ENCODE data around the gene C3orf18. TPM values are rescaled to one million over a fixed set of nuclear protein-coding genes. Genes with fewer than 3 reads are reported as not detected.

C3orf18 gene
- total RNA-seq, 3 donors from 2014 or later (not counting 1 experiment from before 2014, with no cell fraction given) = 7.5 to 15.3 (median 11.7) TPM

DNA sequence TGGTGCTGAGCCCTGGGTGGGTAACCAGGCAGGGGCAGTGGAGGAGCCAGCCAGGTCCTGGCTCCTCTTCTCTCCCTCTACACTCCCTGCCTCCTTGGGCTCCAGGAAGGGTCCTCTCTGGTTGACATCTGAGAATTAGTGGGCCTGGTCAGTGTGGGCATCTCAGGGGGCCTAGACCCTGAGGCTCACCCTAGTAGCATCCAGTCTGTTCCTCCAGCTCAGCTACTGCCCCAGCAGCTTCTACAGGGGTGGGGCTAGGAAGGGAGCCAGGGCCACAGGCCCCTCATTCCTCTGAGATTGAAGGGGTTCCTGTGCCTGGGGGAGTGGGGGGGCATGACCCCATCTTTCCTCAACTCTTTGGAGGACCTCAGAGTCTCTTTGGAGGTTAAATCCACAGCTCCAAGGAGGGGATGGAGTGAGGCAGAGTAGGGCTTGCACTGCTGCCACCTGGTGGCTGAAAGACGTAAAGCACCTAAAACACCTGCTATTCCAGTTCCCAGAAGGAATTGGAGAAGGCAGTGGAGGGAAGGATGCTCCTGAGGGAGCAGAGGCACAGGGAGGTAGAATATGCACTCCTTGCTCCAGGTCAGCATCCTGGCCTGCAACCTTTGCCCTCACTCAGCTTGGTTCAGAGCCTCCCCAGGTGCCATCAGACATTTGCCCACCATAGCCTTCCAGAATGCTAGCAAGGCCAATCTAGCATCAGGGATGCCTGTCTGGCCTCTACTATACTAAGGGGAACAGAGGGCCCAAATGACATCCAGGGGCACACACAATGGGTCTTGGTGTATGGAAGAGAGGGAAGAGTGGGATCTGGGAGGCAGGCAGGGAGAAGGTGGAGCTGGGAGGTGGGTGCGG, 25.1 kb downstream of the C3orf18 start:
- Mint-ChIP-seq H3K4me1 (peaks cover 15 to 41% of the 10 kb centered on the region in 2 donors), H3K27me3 (ENCODE audit: low read depth in 2 of 2) (peaks cover 3 to 11% of the 10 kb centered on the region in 2 donors), H3K27ac (no peak overlapping the region), H3K36me3 (no peaks in the 10 kb centered on the region), H3K9me3 (no peaks in the 10 kb centered on the region), H3K4me3 (no peak overlapping the region)
- Histone ChIP-seq H3K9me3 (ENCODE audit: control insufficient read depth, insufficient read depth, low read length) (no peaks in the 10 kb centered on the region), H3K4me1 (ENCODE audit: control insufficient read depth, insufficient read depth, low read length) (peaks cover 24% of the 10 kb centered on the region), H3K27me3 (ENCODE audit: control insufficient read depth, insufficient read depth, low read length) (no peaks in the 10 kb centered on the region), H3K4me3 (ENCODE audit: low read length) (no peak overlapping the region), H3K27ac (ENCODE audit: low read length) (no peak overlapping the region), H3K36me3 (ENCODE audit: control insufficient read depth, insufficient read depth, low read length) (no peaks in the 10 kb centered on the region)
- DNase-seq = peak; percentile 63 to 81
- 50% methylated on average over 2 of the region's 2 CpGs for WGBS (ENCODE audit: insufficient coverage)
- ATAC-seq = peak; percentile 51 to 86 (median 77)
- TF ChIP-seq, protein P1, sequence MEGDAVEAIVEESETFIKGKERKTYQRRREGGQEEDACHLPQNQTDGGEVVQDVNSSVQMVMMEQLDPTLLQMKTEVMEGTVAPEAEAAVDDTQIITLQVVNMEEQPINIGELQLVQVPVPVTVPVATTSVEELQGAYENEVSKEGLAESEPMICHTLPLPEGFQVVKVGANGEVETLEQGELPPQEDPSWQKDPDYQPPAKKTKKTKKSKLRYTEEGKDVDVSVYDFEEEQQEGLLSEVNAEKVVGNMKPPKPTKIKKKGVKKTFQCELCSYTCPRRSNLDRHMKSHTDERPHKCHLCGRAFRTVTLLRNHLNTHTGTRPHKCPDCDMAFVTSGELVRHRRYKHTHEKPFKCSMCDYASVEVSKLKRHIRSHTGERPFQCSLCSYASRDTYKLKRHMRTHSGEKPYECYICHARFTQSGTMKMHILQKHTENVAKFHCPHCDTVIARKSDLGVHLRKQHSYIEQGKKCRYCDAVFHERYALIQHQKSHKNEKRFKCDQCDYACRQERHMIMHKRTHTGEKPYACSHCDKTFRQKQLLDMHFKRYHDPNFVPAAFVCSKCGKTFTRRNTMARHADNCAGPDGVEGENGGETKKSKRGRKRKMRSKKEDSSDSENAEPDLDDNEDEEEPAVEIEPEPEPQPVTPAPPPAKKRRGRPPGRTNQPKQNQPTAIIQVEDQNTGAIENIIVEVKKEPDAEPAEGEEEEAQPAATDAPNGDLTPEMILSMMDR (IDR thresholded peaks at IDR 0.05) = peak; percentile 91
- intact Hi-C loops (cut with micrococcal nuclease) = loop anchor here (1.0 kb wide), 2 partner anchors 106 to 195 kb away; no protein-coding TSS in a partner anchor

GRCh38 chr3:50539356-50540286, 27.9 kb downstream of the C3orf18 start:
- WGBS (ENCODE audit: insufficient coverage) = 53% methylated on average over 17 of the region's 18 CpGs
- intact Hi-C loops (cut with micrococcal nuclease) = no loop called here
- H3K27me3 Mint-ChIP-seq (ENCODE audit: low read depth in 2 of 2) = peaks cover 12 to 16% of the 10 kb centered on the region in 2 donors
- TF ChIP-seq, protein P1 (IDR thresholded peaks at IDR 0.05) = no peak
- H3K4me3 Mint-ChIP-seq = no peak overlapping the region
- no peak for ATAC-seq
- Histone ChIP-seq H3K9me3 (ENCODE audit: control insufficient read depth, insufficient read depth, low read length) (no peaks in the 10 kb centered on the region), H3K4me3 (ENCODE audit: low read length) (no peak overlapping the region), H3K36me3 (ENCODE audit: control insufficient read depth, insufficient read depth, low read length) (no peaks in the 10 kb centered on the region), H3K27me3 (ENCODE audit: control insufficient read depth, insufficient read depth, low read length) (no peaks in the 10 kb centered on the region), H3K4me1 (ENCODE audit: control insufficient read depth, insufficient read depth, low read length) (peaks cover 10% of the 10 kb centered on the region), H3K27ac (ENCODE audit: low read length) (no peak overlapping the region)
- H3K4me1 Mint-ChIP-seq = peaks cover 13 to 32% of the 10 kb centered on the region in 2 donors
- DNase-seq = no peak
- no peak overlapping the region for H3K27ac Mint-ChIP-seq
- H3K9me3 Mint-ChIP-seq = no peaks in the 10 kb centered on the region
- H3K36me3 Mint-ChIP-seq = no peaks in the 10 kb centered on the region

DNA sequence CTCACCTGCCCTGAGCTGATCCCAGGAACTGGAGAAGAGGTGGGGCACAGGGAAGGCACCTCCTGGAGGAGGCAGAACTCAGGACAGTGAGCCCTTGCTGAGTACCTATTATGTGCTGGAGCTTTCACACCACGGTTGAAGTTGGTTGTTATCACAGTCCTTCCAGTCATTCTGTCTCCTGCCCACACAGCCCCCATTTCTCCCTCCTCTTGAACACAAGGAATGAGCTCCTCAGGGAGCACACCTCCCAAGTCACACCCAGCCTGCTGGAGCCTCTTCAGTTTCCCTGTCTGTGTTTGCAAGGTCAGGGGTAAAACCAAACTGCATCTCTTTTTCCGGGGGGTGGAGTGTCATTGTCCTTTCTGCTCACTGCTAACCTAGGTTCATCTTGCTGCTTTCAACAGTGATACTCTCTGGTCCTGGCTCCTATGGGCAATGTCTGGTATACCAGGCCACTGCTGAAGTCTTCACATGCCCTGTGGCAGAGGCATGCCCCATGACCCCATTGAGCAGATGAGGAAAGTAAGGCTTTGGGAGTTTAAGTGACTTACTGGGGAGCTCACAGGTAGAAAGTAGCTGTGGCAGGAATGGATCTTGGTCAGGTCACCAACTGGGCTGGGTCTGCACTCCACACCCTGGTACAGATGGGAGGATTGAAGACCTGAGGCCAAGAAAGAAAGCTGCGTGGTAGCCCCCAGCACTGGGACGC, 30.0 kb downstream of the C3orf18 start:
- no peak overlapping the region for H3K4me3 Mint-ChIP-seq
- no peaks in the 10 kb centered on the region for H3K27me3 ChIP-seq (ENCODE audit: control insufficient read depth, insufficient read depth, low read length)
- no peak overlapping the region for H3K27ac ChIP-seq (ENCODE audit: low read length)

More for the DNA sequence above, 30.0 kb downstream of the C3orf18 start:
- no peak overlapping the region for H3K27ac Mint-ChIP-seq
- H3K27me3 Mint-ChIP-seq (ENCODE audit: low read depth in 2 of 2) = peaks cover 12 to 16% of the 10 kb centered on the region in 2 donors
- Histone ChIP-seq H3K4me3 (ENCODE audit: low read length) (no peak overlapping the region), H3K36me3 (ENCODE audit: control insufficient read depth, insufficient read depth, low read length) (no peaks in the 10 kb centered on the region), H3K9me3 (ENCODE audit: control insufficient read depth, insufficient read depth, low read length) (no peaks in the 10 kb centered on the region), H3K4me1 (ENCODE audit: control insufficient read depth, insufficient read depth, low read length) (peaks cover 6% of the 10 kb centered on the region)
- peaks cover 11 to 28% of the 10 kb centered on the region in 2 donors for H3K4me1 Mint-ChIP-seq
- DNase-seq (no peak), ATAC-seq (no peak)
- intact Hi-C loops (cut with micrococcal nuclease) = no loop called here
- no peaks in the 10 kb centered on the region for H3K9me3 Mint-ChIP-seq
- H3K36me3 Mint-ChIP-seq = no peaks in the 10 kb centered on the region
- TF ChIP-seq, protein P1 (IDR thresholded peaks at IDR 0.05) = no peak
- 81% methylated on average over 4 of the region's 4 CpGs for WGBS (ENCODE audit: insufficient coverage)
